MM.1S (cell line): ENCODE measurements around the gene KRT74.

Experiments
- CTCF ChIP-seq: fragments of 300-600 bp; sonication (generic); IDR thresholded peaks from 2 replicates; pipeline ENCODE4 v1.5.1; 2016; ENCODE audit warnings: antibody characterized with exemption, low read length, mixed read lengths
- EZH2 ChIP-seq: fragments of 300-600 bp; sonication (generic); optimal IDR thresholded peaks from 2 replicates; pipeline ENCODE3; 2017; ENCODE audit warnings: low read depth, mild to moderate bottlenecking, antibody characterized with exemption, low read length, mixed read lengths
- EZH2phosphoT487 ChIP-seq: fragments of 300-600 bp; sonication (generic); IDR thresholded peaks from 2 replicates; pipeline ENCODE4 v1.6.1; 2018; ENCODE audit warnings: antibody characterized with exemption, low read length

- TF ChIP-seq CTCF (no peak), EZH2 (no peak), EZH2phosphoT487 (no peak)
Measured at GRCh38 chr12:52615208-52615868, 41.7 kb upstream of the KRT74 start.
